Heart right ventricle (tissue), 16 donors: ENCODE results near the gene PRCP. TPM values are rescaled to one million over a fixed set of nuclear protein-coding genes. Genes with fewer than 3 reads are reported as not detected.
"Not testable (repeated sequence)": the region's sequence is repeated elsewhere in the genome, so short reads cannot be mapped to it uniquely, and the experiment has no call there.

ENCODE experiments used
- ATAC-seq, 8 donors: fragments of 200-7000 bp; cut with Tn5 transposase; one replicate each; pipeline ENCODE4 v1.9.1; 2020; ENCODE audit warnings: mild to moderate bottlenecking in 8 of 8, moderate library complexity in 8 of 8, moderate number of reproducible peaks in 1 of 8
- DNase-seq, 2 donors: peaks; one replicate each; pipeline ENCODE4 v3.0.0-alpha.2; 2020
- H3K27ac ChIP-seq, 10 donors: fragments of 200-600 bp; sonication (generic) in 2 of 10; one replicate each; pipeline versions ENCODE4 v1.5.0 to v1.8.0; 2020 to 2022; ENCODE audit warnings: mild to moderate bottlenecking in 3 of 10
- H3K27me3 ChIP-seq, 7 donors: fragments of 200-600 bp; one replicate each; pipeline ENCODE4 v1.8.0; 2021 to 2022; ENCODE audit warnings: mild to moderate bottlenecking in 2 of 7
- H3K36me3 ChIP-seq, 9 donors: fragments of 200-600 bp; sonication (generic) in 1 of 9; one replicate each; pipeline versions ENCODE4 v1.5.0 to v1.8.0; 2020 to 2022; ENCODE audit warnings: mild to moderate bottlenecking in 2 of 9
- H3K4me1 ChIP-seq, 9 donors: fragments of 200-600 bp; sonication (generic) in 1 of 9; one replicate each; pipeline versions ENCODE4 v1.5.0 to v1.8.0; 2020 to 2022; ENCODE audit warnings: mild to moderate bottlenecking in 4 of 9
- H3K4me3 ChIP-seq, 10 donors: fragments of 200-600 bp; sonication (generic) in 2 of 10; one replicate each; pipeline versions ENCODE4 v1.5.0 to v1.8.0; 2020 to 2022; ENCODE audit warnings: mild to moderate bottlenecking in 7 of 10, moderate library complexity in 2 of 10
- H3K9me3 ChIP-seq, 11 donors: fragments of 200-600 bp in 10 of 11; sonication (generic) in 2 of 11; one replicate each; pipeline versions ENCODE4 v1.5.0 to v1.8.0; 2013 to 2022; ENCODE audit warnings: mild to moderate bottlenecking in 2 of 11, control low read depth in 1 of 11, moderate library complexity in 1 of 11
- WGBS, 2 donors: extraction: QIAGEN DNeasy Blood & Tissue Kit; methylation state at CpG; one replicate each; pipeline ENCODE4 v1.1.7; 2013; ENCODE audit warnings: inconsistent platforms in 1 of 2; 5-methylcytosine and 5-hydroxymethylcytosine counted together
- intact Hi-C, 10 donors: fragments of 100-400 bp; cut with DNase I; formaldehyde crosslinking; loops; one replicate each; pipeline versions ENCODE4 v1.11.1 to v1.14.2; 2022
- polyA plus RNA-seq, 2 donors: library from polyadenylated mRNA; stranded (reverse); fragments of 200-250 nt; gene quantifications; one replicate each; pipeline ENCODE4 v1.2.3, GENCODE V29; 2013
- total RNA-seq, 10 donors: library from RNA; stranded (reverse); fragmentation: NEBNext Ultra II Directional in 3 of 10; extraction: Animal tissue kit (Norgen Biotek cat#: 25700) in 3 of 10; gene quantifications; one replicate each; pipeline versions ENCODE4 v1.2.1 to v1.2.4, GENCODE V29; 2021 to 2023
- TF ChIP-seq, protein P1 (sequence below), 9 donors: fragments of 200-600 bp; sonication (generic) in 2 of 9; IDR thresholded peaks; one replicate each; pipeline versions ENCODE4 v1.5.0 to v1.8.0; 2021 to 2022; ENCODE audit warnings: antibody characterized with exemption in 9 of 9, mild to moderate bottlenecking in 5 of 9, moderate library complexity in 1 of 9
- donor health status: Arrhythmogenic right ventricular cardiomyopathy.
- donor health status: ischemic (EF 13 %, LVEDD 7.1; RV severe dilation, severe dysfunction).
- donor health status: healthy with polysubstance abuse.
- donor health status: DM: no; HTN: yes; CAD: no.
- donor health status: DM: no; HTN: no; CAD: no.
- donor health status: ischemic (EF 25% LVEDD 6.9; RV normal size, moderate dysfunction).
- donor health status: ischemic (EF 25% LVEDD 5.7; RV mildly dilated, moderate dysfunction).
- donor health status: healthy.
- donor health status: DM: yes; HTN: yes; CAD: no.
- donor health status: Ischemic cardiomyopathy.
- donor health status: ischemic (EF 35%, LVEDD 5.7; RV mildly dilated, moderate dysfunction).
- donor health status: nonischemic (EF 11% LVEDD 7.7; RV severe dilation, severe dysfunction).
- donor health status: DM: yes; HTN: yes; CAD: no.
- donor health status: PGD.
- donor health status: ischemic (EF 29% LVEDD 5.4; RV normal size, mild dysfunction).
- donor health status: nonischemic (EF 23%, LVEDD 6.1; RV moderate dilation, normal function).

PRCP gene
- total and polyA plus RNA-seq, 12 donors = 18.0 to 89.8 (median 40.8) TPM

DNA sequence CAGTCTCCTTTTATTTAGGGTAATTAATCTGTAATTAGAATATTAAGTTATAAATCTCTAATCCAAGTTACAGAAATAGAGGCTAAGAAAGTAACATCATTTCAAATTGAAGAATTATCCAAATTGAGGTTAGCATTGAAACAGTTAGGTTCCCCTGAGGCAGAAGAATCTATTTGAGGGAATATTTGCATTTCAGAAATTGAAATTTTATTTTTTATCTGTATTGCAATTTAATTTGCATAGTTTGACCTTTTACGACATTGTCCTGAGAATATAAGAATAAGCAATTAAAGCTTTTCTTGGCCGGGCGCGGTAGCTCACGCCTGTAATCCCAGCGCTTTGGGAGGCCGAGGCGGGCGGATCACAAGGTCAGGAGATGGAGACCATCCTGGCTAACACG, 28.9 kb upstream of the PRCP start:
- Histone ChIP-seq H3K27ac (no peak overlapping the region), H3K36me3 (peaks cover 0 to 15% (median 0%) of the 10 kb centered on the region in 9 donors), H3K4me1 (no peaks in the 10 kb centered on the region), H3K27me3 (no peaks in the 10 kb centered on the region), H3K4me3 (no peak overlapping the region), H3K9me3 (no peaks in the 10 kb centered on the region)
- DNase-seq = no peak
- TF ChIP-seq, protein P1, sequence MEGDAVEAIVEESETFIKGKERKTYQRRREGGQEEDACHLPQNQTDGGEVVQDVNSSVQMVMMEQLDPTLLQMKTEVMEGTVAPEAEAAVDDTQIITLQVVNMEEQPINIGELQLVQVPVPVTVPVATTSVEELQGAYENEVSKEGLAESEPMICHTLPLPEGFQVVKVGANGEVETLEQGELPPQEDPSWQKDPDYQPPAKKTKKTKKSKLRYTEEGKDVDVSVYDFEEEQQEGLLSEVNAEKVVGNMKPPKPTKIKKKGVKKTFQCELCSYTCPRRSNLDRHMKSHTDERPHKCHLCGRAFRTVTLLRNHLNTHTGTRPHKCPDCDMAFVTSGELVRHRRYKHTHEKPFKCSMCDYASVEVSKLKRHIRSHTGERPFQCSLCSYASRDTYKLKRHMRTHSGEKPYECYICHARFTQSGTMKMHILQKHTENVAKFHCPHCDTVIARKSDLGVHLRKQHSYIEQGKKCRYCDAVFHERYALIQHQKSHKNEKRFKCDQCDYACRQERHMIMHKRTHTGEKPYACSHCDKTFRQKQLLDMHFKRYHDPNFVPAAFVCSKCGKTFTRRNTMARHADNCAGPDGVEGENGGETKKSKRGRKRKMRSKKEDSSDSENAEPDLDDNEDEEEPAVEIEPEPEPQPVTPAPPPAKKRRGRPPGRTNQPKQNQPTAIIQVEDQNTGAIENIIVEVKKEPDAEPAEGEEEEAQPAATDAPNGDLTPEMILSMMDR (IDR thresholded peaks at IDR 0.05) = no peak
- intact Hi-C loops = loop anchor here in 7 of 10 donors (5.0 to 10.0 kb wide), 7 partner anchors 62 to 228 kb away; partner anchors contain the start of genes PCF11 (in 2 of the 7) and RAB30 (in 2 of the 7)
- WGBS, 2 donors = 97% methylated on average over 8 to 9 of the region's 10 CpGs
- ATAC-seq = no peak

DNA sequence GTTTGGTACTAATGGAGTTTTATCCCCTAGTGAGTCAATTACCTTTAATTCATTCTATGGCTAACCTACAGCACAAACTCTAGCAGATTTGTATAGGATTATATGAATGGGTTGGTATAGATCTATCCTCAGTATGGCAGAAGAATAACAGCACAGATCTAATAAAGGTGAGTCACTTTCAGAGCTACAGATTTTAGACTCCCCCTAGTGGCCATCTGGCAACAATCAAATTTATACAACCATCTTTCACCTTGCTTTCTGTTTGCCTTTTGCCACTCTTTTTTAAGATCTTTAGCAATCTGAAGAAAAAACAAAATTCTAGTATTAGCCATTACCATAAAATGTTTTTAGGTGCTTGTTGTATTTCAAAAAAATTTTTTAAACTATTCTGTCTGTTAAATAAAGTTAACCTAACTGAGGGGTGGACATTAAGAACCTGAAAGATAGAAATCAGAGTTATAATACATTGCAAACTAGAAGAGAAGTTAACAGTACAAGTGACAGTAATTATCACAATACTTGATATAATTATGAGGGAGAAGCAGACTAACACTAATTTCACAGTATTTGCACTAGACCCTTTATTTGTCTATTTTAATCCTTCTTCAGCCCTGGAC, 27.1 kb upstream of the PRCP start:
- intact Hi-C loops = loop anchor here in 8 of 10 donors (2.0 to 10.0 kb wide), 8 partner anchors 60 to 230 kb away; partner anchors contain the start of genes PCF11 (in 2 of the 8) and RAB30 (in 2 of the 8)
- DNase-seq (peak in 1 of 2 donors; percentile 20), ATAC-seq (peak in 2 of 8 donors; percentile 51 to 63)
- peaks cover 0 to 9% (median 0%) of the 10 kb centered on the region in 9 donors for H3K36me3 ChIP-seq
- no peak overlapping the region for H3K27ac ChIP-seq
- no peaks in the 10 kb centered on the region for H3K9me3 ChIP-seq
- no peak overlapping the region for H3K4me3 ChIP-seq
- TF ChIP-seq, protein P1 (IDR thresholded peaks at IDR 0.05) = peak in 8 of 9 donors; percentile 68 to 89 (median 80)
- H3K4me1 ChIP-seq = peaks cover 0 to 12% (median 0%) of the 10 kb centered on the region in 9 donors
- no peaks in the 10 kb centered on the region for H3K27me3 ChIP-seq

DNA sequence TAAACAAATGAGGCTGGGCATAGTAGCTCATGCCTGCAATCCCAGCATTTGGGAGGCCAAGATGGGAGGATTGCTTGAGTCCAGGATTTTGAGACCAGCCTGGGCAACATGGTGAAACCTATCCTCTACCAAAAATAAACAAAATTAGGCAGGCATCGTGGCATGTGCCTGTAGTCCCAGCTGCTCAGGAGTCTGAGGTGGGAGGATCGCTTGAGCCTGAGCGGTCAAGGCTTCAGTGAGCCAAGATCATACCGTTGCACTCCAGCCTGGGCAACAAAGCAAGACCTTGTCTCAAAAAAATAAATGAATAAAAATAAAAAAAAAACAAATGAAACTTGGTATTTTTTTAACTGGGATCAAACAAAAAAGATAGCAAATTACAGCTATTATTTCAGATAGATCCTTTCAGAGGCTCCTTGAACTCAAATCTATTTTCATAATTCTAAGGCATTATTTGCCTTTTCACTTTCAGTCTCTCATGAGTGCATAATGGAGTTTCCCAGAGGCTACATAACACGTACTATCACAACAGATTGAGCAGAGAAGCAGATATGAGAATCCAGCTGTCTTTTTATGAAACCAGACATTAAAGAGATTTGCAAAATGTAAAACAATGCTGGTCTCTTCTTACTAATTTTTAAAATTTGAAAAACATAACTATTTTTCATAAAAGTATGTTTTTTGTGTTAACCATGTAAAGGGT, 24.4 kb upstream of the PRCP start:
- TF ChIP-seq, protein P1 (IDR thresholded peaks at IDR 0.05) = no peak
- ATAC-seq = no peak
- Histone ChIP-seq H3K4me1 (peaks cover 0 to 14% (median 0%) of the 10 kb centered on the region in 9 donors), H3K27ac (no peak overlapping the region), H3K27me3 (no peaks in the 10 kb centered on the region), H3K36me3 (no peaks in the 10 kb centered on the region), H3K4me3 (no peak overlapping the region), H3K9me3 (no peaks in the 10 kb centered on the region)
- intact Hi-C loops = loop anchor here in 7 of 10 donors (5.0 to 10.0 kb wide), 7 partner anchors 57 to 233 kb away; partner anchors contain the start of genes PCF11 (in 2 of the 7) and RAB30 (in 2 of the 7)
- no peak for DNase-seq
- WGBS, 2 donors = 91 to 92% methylated on average over 5 of the region's 5 CpGs

DNA sequence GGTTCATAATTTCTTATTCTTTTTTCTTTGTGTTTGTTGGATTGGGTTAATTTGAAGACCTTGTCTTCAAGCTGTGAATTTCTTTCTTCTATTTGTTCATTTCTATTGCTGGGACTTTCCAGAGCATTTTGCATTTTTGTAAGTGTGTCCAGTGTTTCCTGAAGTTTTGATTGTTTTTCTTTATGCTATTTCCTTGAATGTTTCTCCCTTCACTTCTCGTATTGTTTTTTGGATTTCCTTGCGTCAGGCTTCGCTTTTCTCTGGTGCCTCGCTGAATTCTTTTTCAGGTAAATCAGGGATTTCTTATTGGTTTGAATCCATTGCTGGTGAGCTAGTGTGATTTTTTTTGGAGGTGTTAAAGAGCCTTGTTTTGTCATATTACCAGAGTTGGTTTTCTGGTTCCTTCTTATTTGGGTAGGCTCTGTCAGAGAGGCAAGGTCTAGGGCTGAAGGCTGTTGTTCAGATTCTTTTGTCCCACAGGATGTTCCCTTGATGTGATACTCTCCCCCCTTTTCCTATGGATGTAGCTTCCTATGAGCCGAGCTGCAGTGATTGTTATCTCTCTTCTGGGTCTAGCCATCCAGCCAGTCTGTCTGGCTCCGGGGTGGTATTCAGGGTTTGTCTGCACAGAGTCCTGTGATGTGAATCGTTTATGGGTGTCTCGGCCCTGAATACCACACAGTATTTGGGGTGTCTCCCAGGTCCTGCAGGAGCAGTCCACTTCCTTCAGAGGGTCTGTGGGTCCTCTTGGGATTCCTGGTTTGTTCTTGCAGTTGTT, 22.4 kb upstream of the PRCP start:
- Histone ChIP-seq H3K4me1 (peaks cover 0 to 15% (median 0%) of the 10 kb centered on the region in 9 donors), H3K27ac (peak overlapping the region in 2 of 10 donors; percentile 21 to 37)
- H3K27me3 ChIP-seq, H3K9me3 ChIP-seq, H3K36me3 ChIP-seq, H3K4me3 ChIP-seq: not testable (repeated sequence)
- ATAC-seq (peak in 1 of 8 donors; percentile 57), DNase-seq (peak in 1 of 2 donors; percentile 9)
- WGBS, 2 donors = 58 to 59% methylated on average over 8 of the region's 8 CpGs
- intact Hi-C loops = loop anchor here in 3 of 10 donors (10.0 kb wide), 3 partner anchors 58 to 162 kb away; partner anchors contain the start of gene RAB30 (in 1 of the 3)

DNA sequence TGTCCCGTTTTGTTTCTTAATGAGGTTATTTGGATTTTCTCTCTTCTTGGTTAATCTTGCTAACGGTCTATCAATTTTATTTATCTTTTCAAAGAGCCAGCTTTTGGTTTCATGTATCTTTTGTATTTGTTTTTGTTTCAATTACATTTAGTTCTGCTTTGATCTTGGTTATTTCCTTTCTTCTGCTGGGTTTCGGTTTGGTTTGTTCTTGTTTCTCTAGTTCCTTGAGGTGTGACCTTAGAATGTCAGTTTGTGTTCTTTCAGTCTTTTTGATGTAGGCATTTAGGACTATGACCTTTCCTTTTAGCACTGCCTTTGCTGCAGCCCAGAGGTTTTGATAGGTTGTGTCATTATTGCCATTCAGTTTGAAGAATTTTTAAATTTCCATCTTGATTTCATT, 20.0 kb upstream of the PRCP start:
- DNase-seq, ATAC-seq, H3K4me3 ChIP-seq, H3K9me3 ChIP-seq, H3K27me3 ChIP-seq: not testable (repeated sequence)
- WGBS, 2 donors = 85 to 86% methylated on average over 3 of the region's 3 CpGs
- peaks cover 0 to 13% (median 0%) of the 10 kb centered on the region in 9 donors for H3K36me3 ChIP-seq
- H3K4me1 ChIP-seq = peaks cover 0 to 15% (median 0%) of the 10 kb centered on the region in 9 donors
- peak overlapping the region in 1 of 10 donors; percentile 66 for H3K27ac ChIP-seq
- intact Hi-C loops = loop anchor here in 3 of 10 donors (10.0 kb wide), 3 partner anchors 55 to 165 kb away; partner anchors contain the start of gene RAB30 (in 1 of the 3)

DNA sequence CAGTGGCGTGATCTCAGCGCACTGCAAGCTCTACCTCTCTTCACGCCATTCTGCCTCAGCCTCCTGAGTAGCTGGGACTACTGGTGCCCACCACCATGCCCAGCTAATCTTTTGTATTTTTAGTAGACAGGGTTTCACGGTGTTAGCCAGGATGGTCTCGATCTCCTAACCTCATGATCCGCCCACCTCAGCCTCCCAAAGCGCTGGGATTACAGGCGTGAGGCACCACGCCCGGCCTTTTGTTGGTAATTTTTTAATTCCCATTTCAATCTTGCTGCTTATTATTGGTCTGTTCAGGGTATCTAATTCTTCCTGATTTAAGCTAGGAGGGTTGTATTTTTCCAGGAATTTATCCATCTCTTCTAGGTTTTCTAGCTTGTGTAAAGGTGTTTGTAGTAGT, 19.6 kb upstream of the PRCP start:
- H3K9me3 ChIP-seq, H3K27me3 ChIP-seq, DNase-seq, ATAC-seq, H3K4me3 ChIP-seq: not testable (repeated sequence)
- Histone ChIP-seq H3K27ac (peak overlapping the region in 1 of 10 donors; percentile 66), H3K4me1 (peaks cover 0 to 15% (median 0%) of the 10 kb centered on the region in 9 donors), H3K36me3 (peaks cover 0 to 17% (median 0%) of the 10 kb centered on the region in 9 donors)
- WGBS, 2 donors = 99% methylated on average over 10 of the region's 10 CpGs
- intact Hi-C loops = loop anchor here in 3 of 10 donors (10.0 kb wide), 4 partner anchors 55 to 325 kb away; partner anchors contain the start of gene RAB30 (in 1 of the 3)
